Keratinocyte (primary cell): Measurements from ENCODE around the gene SPATA33. TPM values are rescaled to one million over a fixed set of nuclear protein-coding genes. Genes with fewer than 3 reads are reported as not detected.

Source experiments
- DNase-seq: peaks from one replicate; pipeline ENCODE4 v3.0.0-alpha.2; 2011; ENCODE audit warnings: low read depth, missing footprints, low spot score
- FAIRE-seq: peaks from 2 replicates; lab custom pipeline; 2011; peaks lifted over from hg19 to GRCh38; lab: Jason Lieb, UNC
- H2AFZ ChIP-seq: 2 replicates; pipeline ENCODE4 v1.6.0; 2012; ENCODE audit warnings: low read length, control low read depth, inconsistent platforms; ENCODE audit not compliant: control insufficient read depth
- H3K27ac ChIP-seq: 2 replicates; pipeline ENCODE4 v1.5.1; 2011; ENCODE audit warnings: low read length; ENCODE audit not compliant: control insufficient read depth, insufficient read depth
- H3K27me3 ChIP-seq: 3 replicates; pipeline ENCODE4 v1.6.0; 2011; ENCODE audit warnings: low read length; ENCODE audit not compliant: control insufficient read depth, insufficient read depth; ENCODE audit errors: extremely low read depth
- H3K36me3 ChIP-seq, 2 experiments: 2 replicates in 1 of 2; 3 replicates in 1 of 2; pipeline ENCODE4 v1.5.1; 2011; ENCODE audit warnings: low read length in 2 of 2, mild to moderate bottlenecking in 1 of 2; ENCODE audit not compliant: control insufficient read depth in 2 of 2, insufficient read depth in 2 of 2; ENCODE audit errors: extremely low read depth in 1 of 2
- H3K4me1 ChIP-seq: 3 replicates; pipeline ENCODE4 v1.5.1; 2011; ENCODE audit warnings: low read length; ENCODE audit not compliant: control insufficient read depth, insufficient read depth; ENCODE audit errors: extremely low read depth
- H3K4me2 ChIP-seq: 3 replicates; pipeline ENCODE4 v1.6.0; 2011; ENCODE audit warnings: low read depth, low read length; ENCODE audit not compliant: control insufficient read depth, insufficient read depth; ENCODE audit errors: extremely low read depth
- H3K4me3 ChIP-seq, 3 experiments: fragments of 200-600 bp in 1 of 3; sonication (generic) in 1 of 3; 2 replicates in 2 of 3; 3 replicates in 1 of 3; pipeline ENCODE4 v1.5.1; 2011 to 2016; ENCODE audit warnings: low read length in 3 of 3, mild to moderate bottlenecking in 3 of 3, control low read depth in 2 of 3, inconsistent platforms in 1 of 3, low read depth in 1 of 3, mixed read lengths in 1 of 3, mixed run types in 1 of 3, moderate library complexity in 1 of 3; ENCODE audit not compliant: control insufficient read depth in 2 of 3, insufficient read depth in 2 of 3; ENCODE audit errors: extremely low read depth in 1 of 3
- H3K79me2 ChIP-seq: 2 replicates; pipeline ENCODE4 v1.6.0; 2012; ENCODE audit warnings: low read length; ENCODE audit not compliant: control insufficient read depth, insufficient read depth
- H3K9ac ChIP-seq: 3 replicates; pipeline ENCODE4 v1.6.0; 2011; ENCODE audit warnings: low read length; ENCODE audit not compliant: control insufficient read depth, insufficient read depth; ENCODE audit errors: extremely low read depth
- H3K9me1 ChIP-seq: 3 replicates; pipeline ENCODE4 v1.6.0; 2011; ENCODE audit warnings: low read length; ENCODE audit not compliant: control insufficient read depth, insufficient read depth; ENCODE audit errors: extremely low read depth
- H3K9me3 ChIP-seq: 2 replicates; pipeline ENCODE4 v1.5.1; 2012; ENCODE audit warnings: low read depth, low read length; ENCODE audit not compliant: control insufficient read depth
- H4K20me1 ChIP-seq: 3 replicates; pipeline ENCODE4 v1.6.0; 2011; ENCODE audit warnings: low read length; ENCODE audit not compliant: control insufficient read depth, insufficient read depth; ENCODE audit errors: extremely low read depth
- CTCF ChIP-seq, 3 experiments: IDR thresholded peaks in 1 of 3; conservative IDR thresholded peaks in 1 of 3; optimal IDR thresholded peaks in 1 of 3; 2 replicates in 2 of 3; 3 replicates in 1 of 3; pipeline versions ENCODE3 to v1.5.1; 2011; ENCODE audit warnings: low read length in 3 of 3, mild to moderate bottlenecking in 3 of 3, moderate library complexity in 2 of 3, control low read depth in 1 of 3, inconsistent platforms in 1 of 3; ENCODE audit not compliant: insufficient read depth in 2 of 3; ENCODE audit errors: extremely low read depth in 1 of 3
- EZH2 ChIP-seq: IDR thresholded peaks from one replicate; pipeline ENCODE4 v1.6.1; 2012; ENCODE audit warnings: inconsistent platforms, mild to moderate bottlenecking, low read length, moderate library complexity
- dilution Hi-C: fragments of 300-500 bp; cut with MboI; formaldehyde crosslinking; loops from one replicate; pipeline ENCODE4 v1.7.0; 2020; ENCODE audit warnings: low sequenced_read_pairs; ENCODE audit not compliant: extremely low pct_ligation_motif_present
- polyA plus RNA-seq, 5 experiments: library from polyadenylated mRNA; depleted of rRNA in 3 of 5; stranded (reverse) in 3 of 5; stranded (forward) in 1 of 5; unstranded in 1 of 5; fragments of >200 nt; gene quantifications; 1 replicate in 1 of 5; 2 replicates in 3 of 5; 3 replicates in 1 of 5; pipeline versions ENCODE4 v1.2.1 to v1.2.3, GENCODE V29; 2011 to 2012; ENCODE audit warnings: missing spikeins in 2 of 5, low read depth in 1 of 5, low replicate concordance in 1 of 5

Gene SPATA33
- polyA plus RNA-seq, 1 donor (not counting 4 experiments of a cell fraction or from before 2014, with no cell fraction given): 5.3 TPM

GRCh38 chr16:89658221-89658879, 714 bp downstream of the SPATA33 start:
- peak overlapping the region; percentile 70 for H3K27ac ChIP-seq
- dilution Hi-C loops: no loop called here
- TF ChIP-seq EZH2 (no peak), CTCF (optimal IDR thresholded peaks at IDR 0.05 in 1 of 3, IDR thresholded peaks at IDR 0.05 in 1 of 3, conservative IDR thresholded peaks at IDR 0.05 in 1 of 3; ENCODE audit: extremely low read depth in 1 of 3, insufficient read depth in 2 of 3, low read length in 3 of 3) (no peak)
- H3K4me3 ChIP-seq: peak overlapping the region; percentile 78 to 99 (median 96)
- DNase-seq: no peak
- peak overlapping the region; percentile 91 for H3K9ac ChIP-seq
- peak overlapping the region; percentile 91 for H2AFZ ChIP-seq
- FAIRE-seq: no peak
- H3K36me3 ChIP-seq: peaks cover 14 to 31% of the 10 kb centered on the region in 2 experiments
- H3K4me1 ChIP-seq: peaks cover 13% of the 10 kb centered on the region
- no peaks in the 10 kb centered on the region for H3K9me1 ChIP-seq
- H3K79me2 ChIP-seq: peaks cover 65% of the 10 kb centered on the region
- H3K27me3 ChIP-seq: no peaks in the 10 kb centered on the region
- peaks cover 3% of the 10 kb centered on the region for H4K20me1 ChIP-seq
- no peaks in the 10 kb centered on the region for H3K9me3 ChIP-seq
- H3K4me2 ChIP-seq: peak overlapping the region; percentile 97

- dilution Hi-C loops: no loop called here
- H3K4me1 ChIP-seq: peaks cover 13% of the 10 kb centered on the region
- no peak overlapping the region for H3K27ac ChIP-seq
- H3K9ac ChIP-seq: no peak overlapping the region
- no peaks in the 10 kb centered on the region for H3K9me3 ChIP-seq
- FAIRE-seq (no peak), DNase-seq (no peak)
- TF ChIP-seq CTCF (optimal IDR thresholded peaks at IDR 0.05 in 1 of 3, IDR thresholded peaks at IDR 0.05 in 1 of 3, conservative IDR thresholded peaks at IDR 0.05 in 1 of 3; ENCODE audit: extremely low read depth in 1 of 3, insufficient read depth in 2 of 3, low read length in 3 of 3) (no peak), EZH2 (no peak)
- H3K9me1 ChIP-seq: no peaks in the 10 kb centered on the region
- no peak overlapping the region for H2AFZ ChIP-seq
- peaks cover 13 to 27% of the 10 kb centered on the region in 2 experiments for H3K36me3 ChIP-seq
- H4K20me1 ChIP-seq: peaks cover 3% of the 10 kb centered on the region
- no peak overlapping the region for H3K4me2 ChIP-seq
- no peak overlapping the region for H3K4me3 ChIP-seq
- no peaks in the 10 kb centered on the region for H3K27me3 ChIP-seq
- H3K79me2 ChIP-seq: peaks cover 51% of the 10 kb centered on the region
Observed at GRCh38 chr16:89660146-89660545, 2.5 kb downstream of the SPATA33 start.
